Cardiac fibroblast (primary cell): ENCODE results near the gene TTC27.
"Not testable (repeated sequence)": the region's sequence is repeated elsewhere in the genome, so short reads cannot be mapped to it uniquely, and the experiment has no call there.

ENCODE experiments used
- DNase-seq, 2 donors: peaks; one replicate each; pipeline versions ENCODE4 v3.0.0 to v3.0.0-alpha.2; 2010; ENCODE audit warnings: low read depth in 2 of 2
- H3K4me3 ChIP-seq, 2 donors: replicated peaks in 1 of 2; 1 replicate in 1 of 2; 2 replicates in 1 of 2; pipeline ENCODE4 v1.5.1; 2011; ENCODE audit warnings: low read depth in 2 of 2, low read length in 2 of 2, mild to moderate bottlenecking in 2 of 2, moderate library complexity in 1 of 2
- TF ChIP-seq, protein P1 (sequence below): IDR thresholded peaks from one replicate; pipeline ENCODE4 v1.5.1; 2011; ENCODE audit warnings: low read depth, mild to moderate bottlenecking, low read length, inconsistent platforms

TTC27 gene

DNA sequence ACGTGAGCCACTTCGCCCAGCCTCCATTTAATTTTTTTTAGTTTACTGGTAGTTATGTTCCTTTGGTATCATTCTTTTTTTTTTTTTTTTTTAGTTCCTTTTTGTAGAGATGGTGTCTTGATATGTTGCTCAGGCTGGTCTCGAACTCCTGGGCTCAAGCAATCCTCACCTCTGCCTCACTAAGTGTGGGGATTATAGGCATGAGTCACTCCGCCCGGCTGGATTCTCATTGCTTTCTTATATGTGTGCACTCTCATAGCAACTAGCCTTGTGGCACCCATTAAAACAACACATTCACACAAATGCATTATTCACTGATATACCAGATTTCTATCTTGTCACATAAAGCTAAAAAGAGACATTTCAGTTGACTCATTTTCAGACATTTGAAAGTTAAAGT is 4.2 kb downstream of the TTC27 start:
- H3K4me3 ChIP-seq = no peak overlapping the region
- peak; percentile 40 to 52 for DNase-seq
- TF ChIP-seq, protein P1, sequence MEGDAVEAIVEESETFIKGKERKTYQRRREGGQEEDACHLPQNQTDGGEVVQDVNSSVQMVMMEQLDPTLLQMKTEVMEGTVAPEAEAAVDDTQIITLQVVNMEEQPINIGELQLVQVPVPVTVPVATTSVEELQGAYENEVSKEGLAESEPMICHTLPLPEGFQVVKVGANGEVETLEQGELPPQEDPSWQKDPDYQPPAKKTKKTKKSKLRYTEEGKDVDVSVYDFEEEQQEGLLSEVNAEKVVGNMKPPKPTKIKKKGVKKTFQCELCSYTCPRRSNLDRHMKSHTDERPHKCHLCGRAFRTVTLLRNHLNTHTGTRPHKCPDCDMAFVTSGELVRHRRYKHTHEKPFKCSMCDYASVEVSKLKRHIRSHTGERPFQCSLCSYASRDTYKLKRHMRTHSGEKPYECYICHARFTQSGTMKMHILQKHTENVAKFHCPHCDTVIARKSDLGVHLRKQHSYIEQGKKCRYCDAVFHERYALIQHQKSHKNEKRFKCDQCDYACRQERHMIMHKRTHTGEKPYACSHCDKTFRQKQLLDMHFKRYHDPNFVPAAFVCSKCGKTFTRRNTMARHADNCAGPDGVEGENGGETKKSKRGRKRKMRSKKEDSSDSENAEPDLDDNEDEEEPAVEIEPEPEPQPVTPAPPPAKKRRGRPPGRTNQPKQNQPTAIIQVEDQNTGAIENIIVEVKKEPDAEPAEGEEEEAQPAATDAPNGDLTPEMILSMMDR = no peak

- H3K4me3 ChIP-seq = no peak overlapping the region
- no peak for DNase-seq
- TF ChIP-seq, protein P1 = no peak
These were observed 5.2 kb downstream of the TTC27 start for GRCh38 chr2:32633040-32633439.

DNA sequence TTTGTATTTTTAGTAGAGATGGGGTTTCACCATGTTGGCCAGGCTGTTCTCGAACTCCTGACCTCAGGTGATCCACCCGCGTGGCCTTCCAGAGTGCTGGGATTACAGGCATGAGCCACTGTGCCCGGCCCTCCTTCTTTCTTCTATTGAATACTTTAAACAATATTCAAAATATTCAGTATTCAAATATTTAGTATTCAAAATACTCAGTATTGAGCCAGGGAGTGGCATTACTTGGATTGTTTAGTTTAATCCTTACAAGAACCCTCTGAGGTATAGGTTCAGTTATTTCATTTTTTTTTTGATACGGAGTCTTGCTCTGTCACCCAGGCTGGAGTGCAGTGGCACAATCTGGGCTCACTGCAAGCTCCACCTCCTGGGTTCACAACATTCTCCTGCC is 10.7 kb downstream of the TTC27 start:
- DNase-seq, H3K4me3 ChIP-seq: not testable (repeated sequence)

- TF ChIP-seq, protein P1 = no peak
- no peak overlapping the region for H3K4me3 ChIP-seq
- DNase-seq = no peak
These were observed 13.3 kb downstream of the TTC27 start for GRCh38 chr2:32641180-32641579.

DNA sequence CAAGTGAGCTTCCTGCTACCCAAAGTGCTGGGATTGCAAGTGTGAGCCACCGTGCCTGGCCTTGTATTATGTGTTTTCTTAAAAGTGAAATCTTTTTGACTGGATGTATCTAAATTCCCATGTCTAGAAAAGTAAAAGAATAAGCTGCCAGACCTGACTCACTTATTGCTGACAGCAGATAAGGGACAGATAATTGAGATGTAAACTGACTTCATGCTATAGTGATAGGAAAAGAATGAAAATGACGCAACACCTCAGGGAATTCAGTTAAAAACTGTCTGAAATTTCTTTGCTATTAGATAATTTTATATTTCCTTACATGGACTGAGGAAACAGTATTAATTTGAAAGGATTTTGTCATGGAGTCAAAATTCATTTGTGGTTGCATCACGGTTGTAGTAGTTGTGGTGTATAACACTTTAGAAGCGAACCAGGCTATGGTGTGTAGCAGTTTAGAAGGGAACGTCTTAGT is 19.4 kb downstream of the TTC27 start:
- no peak overlapping the region for H3K4me3 ChIP-seq
- TF ChIP-seq, protein P1 = no peak
- DNase-seq = peak; percentile 91 to 94

GRCh38 chr2:32652555-32653209 is 24.8 kb downstream of the TTC27 start:
- H3K4me3 ChIP-seq = no peak overlapping the region
- TF ChIP-seq, protein P1 = no peak
- DNase-seq = peak in 1 of 2 donors; percentile 24

GRCh38 chr2:32656069-32656468 is 28.2 kb downstream of the TTC27 start:
- DNase-seq = no peak
- H3K4me3 ChIP-seq = no peak overlapping the region
- TF ChIP-seq, protein P1 = no peak
